ENCODE results near the gene REM2.
"Not testable (repeated sequence)": the region's sequence is repeated elsewhere in the genome, so short reads cannot be mapped to it uniquely, and the experiment has no call there.

The REM2 gene

GRCh38 chr14:22856428-22856827 lies 26.6 kb upstream of the REM2 start:
- no peak overlapping the region for H2AFZ ChIP-seq (ENCODE audit: low read length)
- TF ChIP-seq EZH2 (optimal IDR thresholded peaks at IDR 0.05; ENCODE audit: low read depth, low read length) (no peak), EZH2phosphoT487 (IDR thresholded peaks at IDR 0.05; ENCODE audit: low read length) (no peak), CTCF (IDR thresholded peaks at IDR 0.05; ENCODE audit: low read length) (no peak)
- H3K9ac ChIP-seq (ENCODE audit: low read length) = no peak overlapping the region
- H4K20me1 ChIP-seq (ENCODE audit: insufficient read depth, low read length) = no peaks in the 10 kb centered on the region
- no peak overlapping the region for H3K4me2 ChIP-seq (ENCODE audit: low read depth, low read length)
- H3K9me3 ChIP-seq (replicated peaks; ENCODE audit: insufficient read depth, low read length) = no peaks in the 10 kb centered on the region
- H3K79me2 ChIP-seq (ENCODE audit: low read length) = no peaks in the 10 kb centered on the region
- no peak overlapping the region for H3K4me3 ChIP-seq (ENCODE audit: low read length)
- no peaks in the 10 kb centered on the region for H3K9me2 ChIP-seq (replicated peaks; ENCODE audit: insufficient read depth, low read length)
- H3K4me1 ChIP-seq (ENCODE audit: low read length) = peaks cover 3% of the 10 kb centered on the region; the same call in 1 of the 2 replicates
- DNase-seq = no peak
- H3F3A ChIP-seq (ENCODE audit: insufficient read depth, low read length) = no peaks in the 10 kb centered on the region
- no peaks in the 10 kb centered on the region for H3K27me3 ChIP-seq (replicated peaks; ENCODE audit: insufficient read depth, low read length)
- no peak overlapping the region for H3K27ac ChIP-seq (ENCODE audit: low read length)
- no peaks in the 10 kb centered on the region for H3K36me3 ChIP-seq (replicated peaks; ENCODE audit: insufficient read depth, low read length)

GRCh38 chr14:22860377-22860776 lies 22.6 kb upstream of the REM2 start:
- not testable (repeated sequence) for H3K79me2 ChIP-seq (ENCODE audit: low read length); H3F3A ChIP-seq (ENCODE audit: insufficient read depth, low read length); H2AFZ ChIP-seq (ENCODE audit: low read length)

GRCh38 chr14:22861651-22862050 lies 21.4 kb upstream of the REM2 start:
- Histone ChIP-seq H3K9ac (ENCODE audit: low read length) (no peak overlapping the region), H3K4me2 (ENCODE audit: low read depth, low read length) (no peak overlapping the region), H2AFZ (ENCODE audit: low read length) (no peak overlapping the region), H3K36me3 (replicated peaks; ENCODE audit: insufficient read depth, low read length) (no peaks in the 10 kb centered on the region), H3K4me3 (ENCODE audit: low read length) (no peak overlapping the region), H4K20me1 (ENCODE audit: insufficient read depth, low read length) (no peaks in the 10 kb centered on the region), H3F3A (ENCODE audit: insufficient read depth, low read length) (no peaks in the 10 kb centered on the region), H3K9me3 (replicated peaks; ENCODE audit: insufficient read depth, low read length) (no peaks in the 10 kb centered on the region), H3K9me2 (replicated peaks; ENCODE audit: insufficient read depth, low read length) (no peaks in the 10 kb centered on the region), H3K27ac (ENCODE audit: low read length) (no peak overlapping the region), H3K4me1 (ENCODE audit: low read length) (no peaks in the 10 kb centered on the region), H3K27me3 (replicated peaks; ENCODE audit: insufficient read depth, low read length) (no peaks in the 10 kb centered on the region), H3K79me2 (ENCODE audit: low read length) (no peaks in the 10 kb centered on the region)
- no peak for DNase-seq
- TF ChIP-seq EZH2 (optimal IDR thresholded peaks at IDR 0.05; ENCODE audit: low read depth, low read length) = no peak
- no peak for TF ChIP-seq EZH2phosphoT487 (IDR thresholded peaks at IDR 0.05; ENCODE audit: low read length)
- no peak for TF ChIP-seq CTCF (IDR thresholded peaks at IDR 0.05; ENCODE audit: low read length)

More at GRCh38 chr14:22860377-22860776, 22.6 kb upstream of the REM2 start:
- not testable (repeated sequence) for H3K27me3 ChIP-seq (replicated peaks; ENCODE audit: insufficient read depth, low read length); H3K4me2 ChIP-seq (ENCODE audit: low read depth, low read length); H4K20me1 ChIP-seq (ENCODE audit: insufficient read depth, low read length); H3K4me1 ChIP-seq (ENCODE audit: low read length); DNase-seq; H3K9ac ChIP-seq (ENCODE audit: low read length); H3K36me3 ChIP-seq (replicated peaks; ENCODE audit: insufficient read depth, low read length); H3K9me3 ChIP-seq (replicated peaks; ENCODE audit: insufficient read depth, low read length); H3K9me2 ChIP-seq (replicated peaks; ENCODE audit: insufficient read depth, low read length); H3K4me3 ChIP-seq (ENCODE audit: low read length); H3K27ac ChIP-seq (ENCODE audit: low read length)

GRCh38 chr14:22864979-22865378 lies 18.0 kb upstream of the REM2 start:
- no peaks in the 10 kb centered on the region for H3K9me2 ChIP-seq (replicated peaks; ENCODE audit: insufficient read depth, low read length)
- H3K79me2 ChIP-seq (ENCODE audit: low read length) = no peaks in the 10 kb centered on the region
- no peak overlapping the region for H2AFZ ChIP-seq (ENCODE audit: low read length)
- H3K4me3 ChIP-seq (ENCODE audit: low read length) = no peak overlapping the region
- no peaks in the 10 kb centered on the region for H3F3A ChIP-seq (ENCODE audit: insufficient read depth, low read length)
- H3K4me2 ChIP-seq (ENCODE audit: low read depth, low read length) = no peak overlapping the region
- H3K27ac ChIP-seq (ENCODE audit: low read length) = no peak overlapping the region
- no peaks in the 10 kb centered on the region for H3K27me3 ChIP-seq (replicated peaks; ENCODE audit: insufficient read depth, low read length)
- TF ChIP-seq CTCF (IDR thresholded peaks at IDR 0.05; ENCODE audit: low read length) (no peak), EZH2 (optimal IDR thresholded peaks at IDR 0.05; ENCODE audit: low read depth, low read length) (no peak), EZH2phosphoT487 (IDR thresholded peaks at IDR 0.05; ENCODE audit: low read length) (no peak)
- H3K9ac ChIP-seq (ENCODE audit: low read length) = no peak overlapping the region
- H4K20me1 ChIP-seq (ENCODE audit: insufficient read depth, low read length) = no peaks in the 10 kb centered on the region
- no peaks in the 10 kb centered on the region for H3K4me1 ChIP-seq (ENCODE audit: low read length)
- no peaks in the 10 kb centered on the region for H3K36me3 ChIP-seq (replicated peaks; ENCODE audit: insufficient read depth, low read length)
- H3K9me3 ChIP-seq (replicated peaks; ENCODE audit: insufficient read depth, low read length) = no peaks in the 10 kb centered on the region
- no peak for DNase-seq
